Ishikawa (cell line): Measurements from ENCODE around the gene HEMK1.

ENCODE experiments used
- EP300 ChIP-seq: IDR thresholded peaks from 2 replicates; pipeline ENCODE4 v1.6.1; 2012; ENCODE audit warnings: borderline replicate concordance
- FOXM1 ChIP-seq: IDR thresholded peaks from 2 replicates; pipeline ENCODE4 v1.6.1; 2012; ENCODE audit warnings: low read depth, borderline replicate concordance
- TF ChIP-seq, protein P1 (sequence below): IDR thresholded peaks from 2 replicates; pipeline ENCODE4 v1.6.1; 2012

- no peak for TF ChIP-seq EP300
- no peak for TF ChIP-seq FOXM1
- TF ChIP-seq, protein P1, sequence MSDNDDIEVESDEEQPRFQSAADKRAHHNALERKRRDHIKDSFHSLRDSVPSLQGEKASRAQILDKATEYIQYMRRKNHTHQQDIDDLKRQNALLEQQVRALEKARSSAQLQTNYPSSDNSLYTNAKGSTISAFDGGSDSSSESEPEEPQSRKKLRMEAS, result no peak
These were observed 39.0 kb downstream of the HEMK1 start for GRCh38 chr3:50608278-50608677.
